ENCODE data around the gene SCGB1C2.

SCGB1C2 gene

DNA sequence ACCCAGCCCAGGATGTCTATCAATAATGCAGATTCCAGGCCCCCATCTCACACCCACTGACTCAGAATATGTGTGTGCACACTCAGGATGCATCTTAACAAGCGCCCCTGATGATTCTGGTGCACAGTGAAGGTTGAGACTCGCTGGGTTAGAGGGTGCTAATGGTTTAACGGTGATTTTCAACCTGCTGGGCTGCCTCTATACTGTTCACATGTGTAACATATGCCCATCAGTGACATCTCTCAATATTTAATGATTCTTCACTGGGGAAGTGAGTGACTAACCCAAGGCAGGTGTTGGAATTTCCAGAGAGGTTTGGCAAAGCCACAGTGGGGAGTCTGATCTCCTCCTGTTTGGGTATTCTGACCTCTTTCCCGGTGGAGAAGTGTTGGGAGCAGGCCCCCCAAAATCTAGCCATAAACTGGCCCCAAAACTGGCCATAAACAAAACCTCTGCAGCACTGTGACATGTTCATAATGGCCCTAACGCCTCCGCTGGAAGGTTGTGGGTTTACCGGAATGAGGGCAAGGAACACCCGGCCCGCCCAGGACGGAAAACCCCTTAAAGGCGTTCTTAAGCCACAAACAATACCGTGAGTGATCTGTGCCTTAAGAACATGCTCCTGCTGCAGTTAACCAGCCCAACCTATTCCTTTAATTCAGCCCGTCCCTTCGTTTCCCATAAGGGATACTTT, 48.2 kb downstream of the SCGB1C2 start:
- DNase-seq (ENCODE audit: extremely low read depth, low read depth): no peak

DNA sequence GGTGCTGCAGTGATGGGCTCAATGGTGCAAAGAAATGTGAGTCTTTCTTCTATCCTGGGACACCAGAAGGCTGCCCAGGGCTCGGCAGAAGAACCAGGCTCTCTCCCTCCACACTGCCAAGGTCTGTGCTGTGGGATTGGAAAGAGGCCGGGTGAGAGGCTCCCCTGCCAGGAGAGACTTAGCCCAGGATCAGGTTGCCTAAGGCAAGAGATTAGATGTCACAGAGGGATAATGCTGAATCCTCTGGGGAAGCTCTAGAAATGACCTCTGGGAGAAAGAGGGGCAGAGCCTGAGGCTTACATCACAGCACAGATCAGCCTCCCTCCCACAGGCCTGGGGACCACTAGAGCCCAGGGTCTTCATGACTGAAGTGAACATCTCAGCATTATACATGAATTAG, 49.8 kb downstream of the SCGB1C2 start:
- TF ChIP-seq CTCF (IDR thresholded peaks at IDR 0.05; ENCODE audit: low read depth, low read length): no peak
- DNase-seq (ENCODE audit: extremely low read depth, low read depth): no peak

More for the DNA sequence above, 48.2 kb downstream of the SCGB1C2 start:
- no peak for TF ChIP-seq CTCF (IDR thresholded peaks at IDR 0.05; ENCODE audit: low read depth, low read length)

All from AG09319 (cell line).